Osteoblast (primary cell): ENCODE data around the gene SPAG7. TPM values are rescaled to one million over a fixed set of nuclear protein-coding genes. Genes with fewer than 3 reads are reported as not detected.

Experiments
- DNase-seq: peaks from one replicate; pipeline ENCODE4 v3.0.0; 2011; ENCODE audit warnings: low spot score, mixed read lengths; ENCODE audit not compliant: insufficient read length; ENCODE audit errors: missing footprints
- H2AFZ ChIP-seq: 2 replicates; pipeline ENCODE4 v1.6.0; 2011; ENCODE audit warnings: mild to moderate bottlenecking, low read length
- H3K27ac ChIP-seq: 2 replicates; pipeline ENCODE4 v1.5.1; 2011; ENCODE audit warnings: mild to moderate bottlenecking, low read depth, low read length, moderate library complexity
- H3K27me3 ChIP-seq: 2 replicates; pipeline ENCODE4 v1.6.0; 2012; ENCODE audit warnings: mild to moderate bottlenecking, control low read depth, inconsistent platforms, low read length, moderate library complexity; ENCODE audit not compliant: insufficient read depth
- H3K36me3 ChIP-seq: 2 replicates; pipeline ENCODE4 v1.5.1; 2011; ENCODE audit warnings: mild to moderate bottlenecking, low read length, control low read depth, moderate library complexity; ENCODE audit not compliant: insufficient read depth
- H3K4me1 ChIP-seq: 2 replicates; pipeline ENCODE4 v1.5.1; 2011; ENCODE audit warnings: mild to moderate bottlenecking, low read length, control low read depth, moderate library complexity; ENCODE audit not compliant: insufficient read depth
- H3K4me2 ChIP-seq: 2 replicates; pipeline ENCODE4 v1.6.0; 2011; ENCODE audit warnings: mild to moderate bottlenecking, low read length; ENCODE audit not compliant: insufficient read depth
- H3K4me3 ChIP-seq: fragments of 200-600 bp; sonication (generic); 3 replicates; pipeline ENCODE4 v1.5.1; 2012; ENCODE audit warnings: mild to moderate bottlenecking, low read length, inconsistent platforms; ENCODE audit not compliant: insufficient read depth
- H3K79me2 ChIP-seq: 2 replicates; pipeline ENCODE4 v1.6.0; 2012; ENCODE audit warnings: mild to moderate bottlenecking, low read length, control low read depth, inconsistent platforms; ENCODE audit not compliant: insufficient read depth
- H3K9me3 ChIP-seq: 2 replicates; pipeline ENCODE4 v1.5.1; 2011; ENCODE audit warnings: low read depth, low read length, control low read depth
- H4K20me1 ChIP-seq: 2 replicates; pipeline ENCODE4 v1.6.0; 2012; ENCODE audit warnings: mild to moderate bottlenecking, low read length, control low read depth; ENCODE audit not compliant: insufficient read depth
- CTCF ChIP-seq: IDR thresholded peaks from 2 replicates; pipeline ENCODE4 v1.5.1; 2011; ENCODE audit warnings: mild to moderate bottlenecking, low read depth, low read length, moderate library complexity; ENCODE audit errors: extremely low read depth
- total RNA-seq: library from RNA; depleted of rRNA; stranded (reverse); fragments of >200 nt; gene quantifications from 2 replicates; pipeline ENCODE4 v1.2.3, GENCODE V29; 2012

Gene SPAG7
- total RNA-seq, 1 donor, result 34.0 TPM

- Histone ChIP-seq H2AFZ (no peak overlapping the region), H3K27ac (peak overlapping the region; percentile 27), H3K27me3 (no peaks in the 10 kb centered on the region), H3K4me3 (no peak overlapping the region), H3K79me2 (peaks cover 92% of the 10 kb centered on the region), H4K20me1 (peaks cover 65% of the 10 kb centered on the region), H3K4me1 (peaks cover 56% of the 10 kb centered on the region), H3K9me3 (no peaks in the 10 kb centered on the region), H3K36me3 (peaks cover 57% of the 10 kb centered on the region), H3K4me2 (no peak overlapping the region)
- peak; percentile 77 for DNase-seq
- no peak for TF ChIP-seq CTCF
Measured at GRCh38 chr17:4942760-4943508, 24.7 kb downstream of the SPAG7 start.

- Histone ChIP-seq H3K79me2 (peaks cover 78% of the 10 kb centered on the region), H2AFZ (no peak overlapping the region), H3K27me3 (no peaks in the 10 kb centered on the region), H3K4me1 (peaks cover 48% of the 10 kb centered on the region), H4K20me1 (peaks cover 51% of the 10 kb centered on the region), H3K36me3 (peaks cover 64% of the 10 kb centered on the region), H3K4me2 (peak overlapping the region; percentile 98), H3K9me3 (no peaks in the 10 kb centered on the region), H3K4me3 (peak overlapping the region; percentile 95), H3K27ac (peak overlapping the region; percentile 91)
- peak; percentile 55 for DNase-seq
- TF ChIP-seq CTCF, result no peak
Measured at GRCh38 chr17:4941319-4941610, 26.4 kb downstream of the SPAG7 start.

GRCh38 chr17:4940555-4941318, 26.9 kb downstream of the SPAG7 start:
- Histone ChIP-seq H3K4me2 (peak overlapping the region; percentile 98), H3K4me3 (peak overlapping the region; percentile 95), H3K27me3 (no peaks in the 10 kb centered on the region), H3K27ac (peak overlapping the region; percentile 91), H2AFZ (peak overlapping the region; percentile 93), H3K4me1 (peaks cover 43% of the 10 kb centered on the region), H3K79me2 (peaks cover 73% of the 10 kb centered on the region), H4K20me1 (peaks cover 46% of the 10 kb centered on the region), H3K36me3 (peaks cover 61% of the 10 kb centered on the region), H3K9me3 (no peaks in the 10 kb centered on the region)
- DNase-seq, result peak; percentile 96
- no peak for TF ChIP-seq CTCF
